Tibial nerve (tissue), 4 donors: ENCODE results near the gene FBN3.

Experiments used
- CTCF ChIP-seq, 5 experiments: fragments of 200-600 bp in 3 of 5; fragments of 450-650 bp in 2 of 5; sonication (generic) in 3 of 5; IDR thresholded peaks; one replicate each; pipeline ENCODE4 v1.5.1; 2016 to 2019; ENCODE audit warnings: antibody characterized with exemption in 5 of 5, mild to moderate bottlenecking in 3 of 5, moderate library complexity in 2 of 5
- EP300 ChIP-seq, 2 donors: sonication (generic); formaldehyde crosslinking; IDR thresholded peaks; one replicate each; pipeline ENCODE4 v1.6.1; 2017; ENCODE audit warnings: antibody characterized with exemption in 2 of 2, mild to moderate bottlenecking in 1 of 2

- no peak for TF ChIP-seq EP300 (IDR thresholded peaks at IDR 0.05)
- no peak for TF ChIP-seq CTCF (IDR thresholded peaks at IDR 0.05)
Measured at GRCh38 chr19:8045872-8046568, 103.4 kb downstream of the FBN3 start.
